Measurements from ENCODE around the gene CACNB2.

CACNB2 gene

GRCh38 chr10:18231480-18231879 is 91.3 kb downstream of the CACNB2 start:
- no peak for DNase-seq

- no peak for DNase-seq
Measured at GRCh38 chr10:18233775-18234174, 93.6 kb downstream of the CACNB2 start.

GRCh38 chr10:18235477-18235876 is 95.3 kb downstream of the CACNB2 start:
- DNase-seq, result no peak

- DNase-seq, result no peak
Measured at GRCh38 chr10:18236756-18237155, 96.5 kb downstream of the CACNB2 start.

GRCh38 chr10:18238870-18239485 is 98.8 kb downstream of the CACNB2 start:
- DNase-seq, result no peak

GRCh38 chr10:18240185-18240882 is 100.1 kb downstream of the CACNB2 start:
- no peak for DNase-seq

GRCh38 chr10:18246967-18247366 is 106.7 kb downstream of the CACNB2 start:
- DNase-seq, result no peak

GRCh38 chr10:18252086-18252485 is 111.9 kb downstream of the CACNB2 start:
- no peak for DNase-seq

- DNase-seq, result no peak
Measured at GRCh38 chr10:18254086-18254485, 113.9 kb downstream of the CACNB2 start.

GRCh38 chr10:18254692-18255091 is 114.5 kb downstream of the CACNB2 start:
- DNase-seq, result no peak

- DNase-seq, result no peak
Measured at GRCh38 chr10:18260310-18260922, 120.2 kb downstream of the CACNB2 start.

- DNase-seq, result no peak
Measured at GRCh38 chr10:18261063-18261610, 120.9 kb downstream of the CACNB2 start.

- no peak for DNase-seq
Measured at GRCh38 chr10:18261768-18262231, 121.6 kb downstream of the CACNB2 start.

- DNase-seq, result no peak
Measured at GRCh38 chr10:18264466-18265050, 124.3 kb downstream of the CACNB2 start.

GRCh38 chr10:18268005-18268404 is 127.8 kb downstream of the CACNB2 start:
- DNase-seq, result no peak

- no peak for DNase-seq
Measured at GRCh38 chr10:18271491-18271890, 131.3 kb downstream of the CACNB2 start.

- no peak for DNase-seq
Measured at GRCh38 chr10:18273039-18273438, 132.8 kb downstream of the CACNB2 start.

GRCh38 chr10:18278181-18278580 is 138.0 kb downstream of the CACNB2 start:
- DNase-seq, result no peak

GRCh38 chr10:18279173-18279572 is 138.9 kb downstream of the CACNB2 start:
- peak in 1 of 2 donors; percentile 26 for DNase-seq

- DNase-seq, result no peak
Measured at GRCh38 chr10:18282094-18282493, 141.9 kb downstream of the CACNB2 start.

GRCh38 chr10:18290651-18291313 is 150.6 kb downstream of the CACNB2 start:
- no peak for DNase-seq

GRCh38 chr10:18293536-18294510 is 153.6 kb downstream of the CACNB2 start:
- no peak for DNase-seq
